Measurements from ENCODE around the gene KLK14. TPM values are rescaled to one million over a fixed set of nuclear protein-coding genes. Genes with fewer than 3 reads are reported as not detected.

The KLK14 gene
- total RNA-seq, 1 experiment from 2014 or later = 0.30 TPM

- intact Hi-C loops (cut with micrococcal nuclease) = loop anchor here (10.0 kb wide), 1 partner anchor 294 kb away; no protein-coding TSS in a partner anchor
- TF ChIP-seq CTCF (IDR thresholded peaks at IDR 0.05; ENCODE audit: unreplicated experiment) = no peak
- DNase-seq (ENCODE audit: unreplicated experiment) = no peak
- H3K9me3 Mint-ChIP-seq (ENCODE audit: unreplicated experiment) = no peaks in the 10 kb centered on the region
- H3K27me3 Mint-ChIP-seq (ENCODE audit: insufficient read depth, unreplicated experiment) = no peaks in the 10 kb centered on the region
- H3K27ac Mint-ChIP-seq (ENCODE audit: low read depth, unreplicated experiment) = no peak overlapping the region
- no peak overlapping the region for H3K4me3 Mint-ChIP-seq (ENCODE audit: unreplicated experiment)
- no TSS peak for BruUV-seq (replicated peaks)
- H3K36me3 Mint-ChIP-seq (ENCODE audit: insufficient read depth, unreplicated experiment) = peaks cover 46% of the 10 kb centered on the region
- peaks cover 21% of the 10 kb centered on the region for H3K4me1 Mint-ChIP-seq (ENCODE audit: insufficient read depth, unreplicated experiment)
- ChIA-PET CTCF (interaction anchor here (0.5 to 0.6 kb wide), 2 partner anchors 11 to 1137 kb away, joined by 3 read pairs; no protein-coding TSS in a partner anchor), POLR2A (no interaction called here)
Observed at GRCh38 chr19:51098365-51099046, 15.8 kb upstream of the KLK14 start.

GRCh38 chr19:51097796-51098195 is 15.1 kb upstream of the KLK14 start:
- Mint-ChIP-seq H3K9me3 (ENCODE audit: unreplicated experiment) (no peaks in the 10 kb centered on the region), H3K4me1 (ENCODE audit: insufficient read depth, unreplicated experiment) (peaks cover 19% of the 10 kb centered on the region), H3K4me3 (ENCODE audit: unreplicated experiment) (no peak overlapping the region), H3K36me3 (ENCODE audit: insufficient read depth, unreplicated experiment) (peaks cover 38% of the 10 kb centered on the region), H3K27ac (ENCODE audit: low read depth, unreplicated experiment) (no peak overlapping the region), H3K27me3 (ENCODE audit: insufficient read depth, unreplicated experiment) (no peaks in the 10 kb centered on the region)
- intact Hi-C loops (cut with micrococcal nuclease) = loop anchor here (1.0 to 10.0 kb wide), 3 partner anchors 76 to 293 kb away; no protein-coding TSS in a partner anchor
- DNase-seq (ENCODE audit: unreplicated experiment) = no peak
- POLR2A ChIA-PET = no interaction called here
- CTCF ChIA-PET = interaction anchor here (0.6 to 1.5 kb wide), 3 partner anchors 114 to 1136 kb away, joined by 3 to 4 read pairs (median 4); no protein-coding TSS in a partner anchor
- no TSS peak for BruUV-seq (replicated peaks)
- no peak for TF ChIP-seq CTCF (IDR thresholded peaks at IDR 0.05; ENCODE audit: unreplicated experiment)

- Mint-ChIP-seq H3K27me3 (ENCODE audit: insufficient read depth, unreplicated experiment) (no peaks in the 10 kb centered on the region), H3K27ac (ENCODE audit: low read depth, unreplicated experiment) (no peak overlapping the region), H3K9me3 (ENCODE audit: unreplicated experiment) (no peaks in the 10 kb centered on the region), H3K36me3 (ENCODE audit: insufficient read depth, unreplicated experiment) (peaks cover 33% of the 10 kb centered on the region), H3K4me1 (ENCODE audit: insufficient read depth, unreplicated experiment) (peaks cover 20% of the 10 kb centered on the region), H3K4me3 (ENCODE audit: unreplicated experiment) (no peak overlapping the region)
- POLR2A ChIA-PET = interaction anchor here (1.4 kb wide), 1 partner anchor 76 kb away, joined by 8 read pairs; no protein-coding TSS in a partner anchor
- DNase-seq (ENCODE audit: unreplicated experiment) = peak; percentile 87
- intact Hi-C loops (cut with micrococcal nuclease) = loop anchor here (1.0 to 10.0 kb wide), 3 partner anchors 76 to 292 kb away; no protein-coding TSS in a partner anchor
- BruUV-seq (replicated peaks) = no TSS peak
- CTCF ChIA-PET = interaction anchor here (0.6 to 2.1 kb wide), 22 partner anchors 13 to 1216 kb away, joined by 3 to 28 read pairs (median 3); no protein-coding TSS in a partner anchor
- peak; percentile 53 for TF ChIP-seq CTCF (IDR thresholded peaks at IDR 0.05; ENCODE audit: unreplicated experiment)
Observed at GRCh38 chr19:51097166-51097738, 14.6 kb upstream of the KLK14 start.
